Stomach (tissue), 9 donors: Measurements from ENCODE around the gene NEBL. TPM values are rescaled to one million over a fixed set of nuclear protein-coding genes. Genes with fewer than 3 reads are reported as not detected.
A peak's percentile ranks its signal among the peaks of the same experiment; 100 is the strongest.

Experiments used
- DNase-seq, 2 donors: peaks; one replicate each; pipeline versions ENCODE4 v3.0.0 to v3.0.0-alpha.2; 2013 to 2019
- H3K27ac ChIP-seq, 5 donors: fragments of 200-600 bp in 4 of 5; sonication (generic) in 4 of 5; one replicate each; pipeline ENCODE4 v1.5.1; 2013 to 2019; ENCODE audit warnings: mild to moderate bottlenecking in 1 of 5, moderate library complexity in 1 of 5
- H3K27me3 ChIP-seq, 3 donors: fragments of 200-600 bp; sonication (generic); one replicate each; pipeline ENCODE4 v1.5.1; 2017 to 2019; ENCODE audit warnings: mixed run types in 1 of 3
- H3K36me3 ChIP-seq, 4 donors: fragments of 200-600 bp; sonication (generic); 1 replicate in 3 of 4; 2 replicates in 1 of 4; pipeline ENCODE4 v1.5.1; 2016 to 2019
- H3K4me1 ChIP-seq, 4 donors: fragments of 200-600 bp; sonication (generic); one replicate each; pipeline ENCODE4 v1.5.1; 2016 to 2019
- H3K4me3 ChIP-seq, 4 donors: fragments of 200-600 bp; sonication (generic) in 3 of 4; one replicate each; pipeline ENCODE4 v1.5.1; 2016 to 2019; ENCODE audit warnings: mild to moderate bottlenecking in 1 of 4
- H3K9me3 ChIP-seq, 4 donors: fragments of 200-600 bp; sonication (generic); one replicate each; pipeline ENCODE4 v1.5.1; 2016 to 2019
- CTCF ChIP-seq, 7 experiments: fragments of 450-650 bp in 4 of 7; fragments of 200-600 bp in 3 of 7; sonication (generic) in 3 of 7; IDR thresholded peaks; one replicate each; pipeline ENCODE4 v1.5.1; 2016 to 2019; ENCODE audit warnings: antibody characterized with exemption in 7 of 7, control low read depth in 2 of 7, mild to moderate bottlenecking in 1 of 7
- EP300 ChIP-seq: sonication (generic); formaldehyde crosslinking; IDR thresholded peaks from one replicate; pipeline ENCODE4 v1.6.1; 2017; ENCODE audit warnings: antibody characterized with exemption
- POLR2A ChIP-seq, 4 donors: fragments of 450-650 bp; IDR thresholded peaks; one replicate each; pipeline ENCODE4 v1.6.1; 2016; ENCODE audit warnings: antibody characterized with exemption in 4 of 4, control low read depth in 2 of 4, mild to moderate bottlenecking in 1 of 4, moderate library complexity in 1 of 4
- POLR2AphosphoS5 ChIP-seq, 3 donors: sonication (generic); formaldehyde crosslinking; IDR thresholded peaks; one replicate each; pipeline ENCODE4 v1.6.1; 2016; ENCODE audit warnings: antibody characterized with exemption in 3 of 3
- WGBS, 5 donors: extraction: QIAGEN DNeasy Blood & Tissue Kit in 3 of 5; methylation state at CpG; one replicate each; pipeline versions ENCODE4 v1.1.5 to v1.1.7; 2013 to 2018; 5-methylcytosine and 5-hydroxymethylcytosine counted together
- intact Hi-C: fragments of 100-400 bp; cut with DNase I; formaldehyde crosslinking; loops from one replicate; pipeline ENCODE4 v1.15.1; 2023; ENCODE audit warnings: low total_unique reads
- polyA plus RNA-seq, 3 donors: library from polyadenylated mRNA; stranded (reverse); fragments of 200-250 nt; gene quantifications; one replicate each; pipeline ENCODE4 v1.2.3, GENCODE V29; 2013
- total RNA-seq, 5 donors: library from RNA; depleted of rRNA; stranded (reverse); fragments of >200 nt; gene quantifications; one replicate each; pipeline versions ENCODE4 v1.1.0 to v1.2.3, GENCODE V29; 2014 to 2016
- donor health status: healthy with polysubstance abuse.
- donor health status: Bipolar disorder and iron deficiency.
- donor health status: healthy.

NEBL gene
- total and polyA plus RNA-seq, 8 donors, result 1.2 to 21.8 (median 5.9) TPM

GRCh38 chr10:20747782-20748181 lies 149.3 kb downstream of the NEBL start:
- intact Hi-C loops, result no loop called here
- DNase-seq, result no peak
- no peak overlapping the region for H3K4me3 ChIP-seq
- H3K36me3 ChIP-seq, result no peaks in the 10 kb centered on the region
- H3K4me1 ChIP-seq, result no peaks in the 10 kb centered on the region
- no peaks in the 10 kb centered on the region for H3K27me3 ChIP-seq
- peaks cover 0 to 27% (median 22%) of the 10 kb centered on the region in 4 donors for H3K9me3 ChIP-seq
- TF ChIP-seq CTCF (IDR thresholded peaks at IDR 0.05), result no peak
- no peak for TF ChIP-seq POLR2A (IDR thresholded peaks at IDR 0.05)
- no peak for TF ChIP-seq EP300
- no peak for TF ChIP-seq POLR2AphosphoS5 (IDR thresholded peaks at IDR 0.05)
- no peak overlapping the region for H3K27ac ChIP-seq

- no peak overlapping the region for H3K27ac ChIP-seq
- H3K36me3 ChIP-seq, result no peaks in the 10 kb centered on the region
- DNase-seq, result no peak
- H3K9me3 ChIP-seq, result peaks cover 0 to 27% (median 22%) of the 10 kb centered on the region in 4 donors
- intact Hi-C loops, result no loop called here
- TF ChIP-seq POLR2AphosphoS5 (IDR thresholded peaks at IDR 0.05) (no peak), POLR2A (IDR thresholded peaks at IDR 0.05) (no peak), CTCF (IDR thresholded peaks at IDR 0.05) (no peak), EP300 (no peak)
- H3K4me1 ChIP-seq, result no peaks in the 10 kb centered on the region
- H3K4me3 ChIP-seq, result no peak overlapping the region
- WGBS, 5 donors, result 83 to 88% (median 87%) methylated on average over 7 of the region's 7 CpGs
- H3K27me3 ChIP-seq, result no peaks in the 10 kb centered on the region
Measured at GRCh38 chr10:20746856-20747255, 150.3 kb downstream of the NEBL start.

- WGBS, 5 donors, result 66 to 77% (median 71%) methylated on average over 7 of the region's 7 CpGs
- no peaks in the 10 kb centered on the region for H3K4me1 ChIP-seq
- peak in 1 of 2 donors; percentile 41 for DNase-seq
- no peaks in the 10 kb centered on the region for H3K36me3 ChIP-seq
- H3K4me3 ChIP-seq, result no peak overlapping the region
- TF ChIP-seq EP300, result no peak
- H3K27ac ChIP-seq, result no peak overlapping the region
- intact Hi-C loops, result no loop called here
- peaks cover 0 to 23% (median 18%) of the 10 kb centered on the region in 4 donors for H3K9me3 ChIP-seq
- H3K27me3 ChIP-seq, result no peaks in the 10 kb centered on the region
Measured at GRCh38 chr10:20745556-20746375, 151.3 kb downstream of the NEBL start.

GRCh38 chr10:20744821-20745220 lies 152.3 kb downstream of the NEBL start:
- no peak for DNase-seq
- no peak for TF ChIP-seq POLR2AphosphoS5 (IDR thresholded peaks at IDR 0.05)
- no peak for TF ChIP-seq EP300
- TF ChIP-seq CTCF (IDR thresholded peaks at IDR 0.05), result no peak
- no peak for TF ChIP-seq POLR2A (IDR thresholded peaks at IDR 0.05)
- Histone ChIP-seq H3K4me1 (no peaks in the 10 kb centered on the region), H3K27ac (no peak overlapping the region), H3K9me3 (peaks cover 0 to 14% (median 8%) of the 10 kb centered on the region in 4 donors), H3K27me3 (no peaks in the 10 kb centered on the region), H3K4me3 (no peak overlapping the region), H3K36me3 (no peaks in the 10 kb centered on the region)
- WGBS, 5 donors, result 86 to 91% (median 87%) methylated on average over 5 of the region's 5 CpGs
- intact Hi-C loops, result no loop called here

- TF ChIP-seq POLR2A (IDR thresholded peaks at IDR 0.05) (no peak), POLR2AphosphoS5 (IDR thresholded peaks at IDR 0.05) (no peak), EP300 (no peak), CTCF (IDR thresholded peaks at IDR 0.05) (no peak)
- intact Hi-C loops, result no loop called here
- peaks cover 0 to 5% (median 2%) of the 10 kb centered on the region in 4 donors for H3K9me3 ChIP-seq
Measured at GRCh38 chr10:20743942-20744341, 153.2 kb downstream of the NEBL start.

More at GRCh38 chr10:20743942-20744341, 153.2 kb downstream of the NEBL start:
- Histone ChIP-seq H3K4me3 (no peak overlapping the region), H3K27me3 (no peaks in the 10 kb centered on the region), H3K4me1 (no peaks in the 10 kb centered on the region), H3K36me3 (no peaks in the 10 kb centered on the region), H3K27ac (no peak overlapping the region)
- WGBS, 5 donors, result 61 to 66% (median 62%) methylated on average over 5 of the region's 5 CpGs
- no peak for DNase-seq
